A204.1 (cell line): ENCODE data around the gene HERPUD2.
"Not testable (repeated sequence)": the region's sequence is repeated elsewhere in the genome, so short reads cannot be mapped to it uniquely, and the experiment has no call there.

Experiments
- FAIRE-seq: peaks from 2 replicates; lab custom pipeline; 2012; peaks lifted over from hg19 to GRCh38; lab: Jason Lieb, UNC

HERPUD2 gene

GRCh38 chr7:35712563-35713226 lies 17.8 kb upstream of the HERPUD2 start:
- peak; percentile 85 for FAIRE-seq

GRCh38 chr7:35707422-35707821 lies 12.5 kb upstream of the HERPUD2 start:
- FAIRE-seq = no peak

DNA sequence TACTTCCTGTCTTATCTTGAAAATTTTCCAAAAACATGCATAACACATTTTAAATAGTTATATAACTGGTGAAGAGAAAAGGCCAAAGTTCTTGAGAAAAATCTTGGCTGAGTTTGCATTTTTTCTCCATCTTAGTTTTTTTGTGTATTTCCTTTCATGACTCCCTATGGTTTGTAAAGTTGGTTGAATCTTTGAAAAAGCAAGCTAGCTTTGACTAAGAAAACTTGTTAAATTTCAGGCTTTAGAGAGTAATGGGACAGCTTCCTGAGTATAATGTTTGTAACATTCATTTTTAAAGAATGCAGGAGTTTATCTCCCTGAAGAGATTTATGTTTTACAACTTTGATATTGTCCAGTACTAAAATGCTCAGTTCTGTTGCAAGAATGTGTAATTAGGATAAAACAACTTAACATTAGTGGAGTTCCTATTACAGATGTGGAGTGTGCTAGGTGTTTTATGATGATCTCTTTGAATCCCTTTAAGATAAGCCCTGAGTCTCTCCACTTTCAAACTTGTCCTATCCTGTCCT lies 11.1 kb upstream of the HERPUD2 start:
- no peak for FAIRE-seq

DNA sequence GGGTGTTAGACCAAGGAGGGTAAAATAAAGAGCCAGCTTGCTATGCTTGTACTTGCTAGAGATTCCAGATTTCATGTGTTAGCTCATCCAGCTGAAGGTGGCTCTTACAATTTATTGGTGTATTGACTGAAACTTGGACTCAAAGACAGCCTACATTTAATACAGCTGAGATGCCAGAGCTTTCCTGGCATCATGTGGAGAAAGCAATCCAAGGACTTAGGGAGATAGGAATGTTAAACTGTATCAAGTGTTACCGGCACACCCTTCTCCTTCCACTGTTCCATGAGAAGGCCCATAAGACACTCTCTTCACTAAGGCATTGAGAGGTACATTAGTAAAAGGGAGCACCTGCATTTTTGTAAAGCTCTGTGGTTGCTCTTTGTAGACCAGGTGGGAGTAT lies 9.3 kb upstream of the HERPUD2 start:
- no peak for FAIRE-seq

DNA sequence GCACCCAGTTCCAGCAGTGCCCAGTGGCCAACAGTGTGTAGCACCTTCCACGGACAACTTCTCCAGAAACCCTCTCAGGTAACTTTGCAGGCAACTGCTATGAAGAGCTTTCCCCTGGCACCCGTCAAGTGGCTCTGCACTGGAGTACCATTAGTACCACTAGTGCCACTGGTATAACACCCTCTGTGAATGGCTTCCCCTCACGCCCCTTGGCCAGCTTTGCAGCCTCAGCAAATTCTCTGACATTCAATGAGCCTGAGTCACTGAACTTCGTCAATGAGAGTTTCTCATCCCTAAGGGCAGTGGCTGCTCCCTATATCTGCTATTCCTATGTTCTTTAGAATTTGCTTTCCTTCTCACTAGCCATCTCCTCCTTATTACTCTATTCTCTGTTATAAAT lies 7.6 kb upstream of the HERPUD2 start:
- no peak for FAIRE-seq

- FAIRE-seq = no peak
Measured at GRCh38 chr7:35701287-35701900, 6.5 kb upstream of the HERPUD2 start.

- no peak for FAIRE-seq
Measured at GRCh38 chr7:35700865-35701264, 5.9 kb upstream of the HERPUD2 start.

DNA sequence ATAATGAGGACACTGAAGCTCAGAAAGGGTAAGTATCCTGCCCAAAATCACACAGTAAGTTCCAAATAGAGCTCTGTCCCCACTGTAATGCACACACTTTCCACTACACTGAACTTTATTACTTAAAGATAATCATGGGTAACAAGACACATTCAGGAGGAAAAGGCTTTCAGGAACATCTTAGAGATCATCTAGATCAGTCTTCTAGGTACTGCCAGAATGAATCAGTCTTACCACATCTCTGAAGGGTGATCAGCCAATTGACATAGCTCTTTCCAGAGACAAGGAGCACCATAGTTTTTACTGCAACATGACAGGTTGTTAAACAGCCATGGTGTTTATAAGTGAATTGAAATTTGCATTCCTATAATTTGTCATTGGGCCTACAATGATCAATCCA lies 5.4 kb upstream of the HERPUD2 start:
- no peak for FAIRE-seq

- FAIRE-seq = no peak
Measured at GRCh38 chr7:35699796-35700305, 4.9 kb upstream of the HERPUD2 start.

- FAIRE-seq = not testable (repeated sequence)
Measured at GRCh38 chr7:35698382-35698781, 3.4 kb upstream of the HERPUD2 start.

GRCh38 chr7:35697414-35698175 lies 2.7 kb upstream of the HERPUD2 start:
- FAIRE-seq = no peak

GRCh38 chr7:35695987-35696386 lies 1.1 kb upstream of the HERPUD2 start:
- no peak for FAIRE-seq

DNA sequence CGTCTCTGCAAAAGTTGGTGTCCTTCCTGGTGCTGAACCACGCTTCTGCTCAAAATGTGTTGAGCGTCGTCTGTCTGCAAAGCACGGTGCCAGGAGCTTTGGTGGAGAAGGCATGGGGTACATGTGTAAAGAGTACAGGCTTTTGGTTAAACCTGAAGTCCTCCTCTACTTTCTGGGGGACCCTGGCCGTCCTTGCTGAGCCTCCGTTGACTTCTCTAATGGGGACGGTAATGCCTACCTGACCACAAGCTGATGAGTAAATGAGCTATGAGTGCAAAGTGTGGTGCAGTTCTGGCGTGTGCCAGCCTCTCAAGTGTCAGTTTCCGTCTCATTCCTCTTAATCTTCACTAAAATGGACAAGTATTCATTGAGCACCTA lies 527 bp upstream of the HERPUD2 start:
- FAIRE-seq = no peak

GRCh38 chr7:35694161-35694783 lies 663 bp downstream of the HERPUD2 start:
- no peak for FAIRE-seq

GRCh38 chr7:35691827-35692307 lies 3.1 kb downstream of the HERPUD2 start:
- FAIRE-seq = no peak

- FAIRE-seq = no peak
Measured at GRCh38 chr7:35691366-35691765, 3.6 kb downstream of the HERPUD2 start.

DNA sequence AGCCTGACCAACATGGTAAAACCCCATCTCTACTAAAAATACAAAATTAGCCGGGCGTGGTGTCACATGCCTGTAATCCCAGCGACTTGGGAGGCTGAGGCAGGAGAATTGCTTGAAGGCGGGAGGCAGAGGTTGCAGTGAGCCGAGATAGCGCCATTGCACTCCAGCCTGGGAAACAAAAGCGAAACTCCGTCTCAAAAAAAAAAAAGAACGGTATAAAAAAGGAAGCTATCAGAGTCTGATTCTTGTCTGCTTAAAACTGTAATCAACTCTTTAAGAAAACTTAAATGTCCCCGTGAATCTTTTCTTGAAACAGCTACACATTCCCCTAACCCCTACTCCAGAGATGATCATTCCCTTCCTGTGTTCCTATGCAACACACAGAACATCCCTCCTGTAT lies 4.3 kb downstream of the HERPUD2 start:
- FAIRE-seq = not testable (repeated sequence)

- no peak for FAIRE-seq
Measured at GRCh38 chr7:35685781-35686180, 9.2 kb downstream of the HERPUD2 start.

DNA sequence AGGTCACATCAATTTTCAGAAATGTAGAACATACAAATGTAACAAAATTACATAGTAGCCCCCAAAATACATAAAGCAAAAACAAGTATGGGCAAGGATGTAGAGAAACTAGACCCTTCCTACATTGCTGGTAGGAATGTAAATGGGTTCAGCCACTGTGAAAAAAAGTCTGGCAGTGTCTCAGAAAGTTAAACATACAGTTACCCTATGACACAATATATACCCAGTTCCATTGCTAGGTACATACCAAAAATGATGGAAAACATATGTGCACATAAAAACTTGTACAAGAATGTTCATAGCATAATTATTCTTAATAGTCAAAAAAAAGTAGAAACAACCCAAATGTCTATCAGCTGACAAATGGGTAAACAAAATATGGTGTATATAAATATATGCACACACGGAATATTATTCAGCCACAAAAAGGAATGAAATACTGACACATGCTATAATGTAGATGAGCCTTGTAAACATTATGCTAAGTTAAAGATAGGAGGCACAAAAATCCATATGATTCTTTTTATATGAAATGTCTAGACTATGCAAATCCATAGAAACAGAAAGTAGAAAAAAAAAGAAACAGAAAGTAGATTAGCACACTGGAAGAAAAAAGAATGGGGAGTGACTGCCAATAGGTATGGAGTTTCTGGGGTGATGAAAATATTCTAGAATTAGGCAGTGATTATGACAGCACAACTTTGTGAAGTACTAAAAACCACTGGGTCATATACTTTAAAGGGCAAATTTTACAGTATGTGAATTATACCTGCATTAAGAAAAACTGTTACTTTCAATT lies 13.5 kb downstream of the HERPUD2 start:
- no peak for FAIRE-seq

- no peak for FAIRE-seq
Measured at GRCh38 chr7:35680403-35681013, 14.4 kb downstream of the HERPUD2 start.
